ENCODE data around the gene RP2. TPM values are rescaled to one million over a fixed set of nuclear protein-coding genes. Genes with fewer than 3 reads are reported as not detected.
A peak's percentile ranks its signal among the peaks of the same experiment; 100 is the strongest.

RP2 gene
- total and polyA plus RNA-seq, 5 donors from 2014 or later, result 3.6 to 7.2 (median 5.2) TPM

GRCh38 chrX:46837558-46838485 is 979 bp downstream of the RP2 start:
- peaks cover 2 to 26% (median 15%) of the 10 kb centered on the region in 4 donors for H3K4me1 Mint-ChIP-seq
- H3K27me3 Mint-ChIP-seq, result peaks cover 6% of the 10 kb centered on the region
- Histone ChIP-seq H3K27ac (ENCODE audit: insufficient read depth, low read length, poor library complexity, severe bottlenecking) (peak overlapping the region; percentile 83), H3K4me1 (ENCODE audit: control insufficient read depth, insufficient read depth, low read length, poor library complexity, severe bottlenecking) (peaks cover 19% of the 10 kb centered on the region), H3K27me3 (ENCODE audit: control insufficient read depth, insufficient read depth, low read length) (no peaks in the 10 kb centered on the region), H3K4me3 (ENCODE audit: low read depth, low read length) (peak overlapping the region; percentile 93), H3K9me3 (ENCODE audit: control insufficient read depth in 2 of 2, low read length in 2 of 2) (no peaks in the 10 kb centered on the region), H3K36me3 (ENCODE audit: control insufficient read depth, insufficient read depth, low read length) (no peaks in the 10 kb centered on the region)
- ATAC-seq (ENCODE audit: low read depth in 2 of 2) (peak; percentile 30 to 36), DNase-seq (peak in 2 of 3 donors; percentile 19 to 68)
- peak overlapping the region; percentile 96 to 100 (median 99) for H3K4me3 Mint-ChIP-seq
- H3K27ac Mint-ChIP-seq, result peak overlapping the region; percentile 56 to 96 (median 94)
- H3K36me3 Mint-ChIP-seq, result no peaks in the 10 kb centered on the region
- no peaks in the 10 kb centered on the region for H3K9me3 Mint-ChIP-seq

GRCh38 chrX:46838486-46838870 is 1.6 kb downstream of the RP2 start:
- ATAC-seq (ENCODE audit: low read depth in 2 of 2), result no peak
- Histone ChIP-seq H3K36me3 (ENCODE audit: control insufficient read depth, insufficient read depth, low read length) (no peaks in the 10 kb centered on the region), H3K4me3 (ENCODE audit: low read depth, low read length) (peak overlapping the region; percentile 93), H3K9me3 (ENCODE audit: control insufficient read depth in 2 of 2, low read length in 2 of 2) (no peaks in the 10 kb centered on the region), H3K27me3 (ENCODE audit: control insufficient read depth, insufficient read depth, low read length) (no peaks in the 10 kb centered on the region), H3K4me1 (ENCODE audit: control insufficient read depth, insufficient read depth, low read length, poor library complexity, severe bottlenecking) (peaks cover 19% of the 10 kb centered on the region), H3K27ac (ENCODE audit: insufficient read depth, low read length, poor library complexity, severe bottlenecking) (peak overlapping the region; percentile 83)
- Mint-ChIP-seq H3K27ac (no peak overlapping the region), H3K36me3 (no peaks in the 10 kb centered on the region), H3K4me1 (peaks cover 2 to 30% (median 15%) of the 10 kb centered on the region in 4 donors), H3K9me3 (no peaks in the 10 kb centered on the region), H3K27me3 (peaks cover 4% of the 10 kb centered on the region), H3K4me3 (peak overlapping the region; percentile 96 to 100 (median 99))
- DNase-seq, result no peak

GRCh38 chrX:46838974-46839480 is 2.2 kb downstream of the RP2 start:
- no peaks in the 10 kb centered on the region for H3K9me3 Mint-ChIP-seq
- H3K27ac Mint-ChIP-seq, result no peak overlapping the region
- Histone ChIP-seq H3K9me3 (ENCODE audit: control insufficient read depth in 2 of 2, low read length in 2 of 2) (no peaks in the 10 kb centered on the region), H3K36me3 (ENCODE audit: control insufficient read depth, insufficient read depth, low read length) (no peaks in the 10 kb centered on the region), H3K4me3 (ENCODE audit: low read depth, low read length) (peak overlapping the region; percentile 93), H3K4me1 (ENCODE audit: control insufficient read depth, insufficient read depth, low read length, poor library complexity, severe bottlenecking) (peaks cover 19% of the 10 kb centered on the region), H3K27ac (ENCODE audit: insufficient read depth, low read length, poor library complexity, severe bottlenecking) (no peak overlapping the region), H3K27me3 (ENCODE audit: control insufficient read depth, insufficient read depth, low read length) (no peaks in the 10 kb centered on the region)
- ATAC-seq (ENCODE audit: low read depth in 2 of 2) (no peak), DNase-seq (no peak)
- H3K36me3 Mint-ChIP-seq, result no peaks in the 10 kb centered on the region
- H3K4me3 Mint-ChIP-seq, result peak overlapping the region in 1 of 4 donors; percentile 100
- H3K4me1 Mint-ChIP-seq, result peaks cover 2 to 30% (median 15%) of the 10 kb centered on the region in 4 donors
- peaks cover 4% of the 10 kb centered on the region for H3K27me3 Mint-ChIP-seq

GRCh38 chrX:46840946-46841345 is 4.1 kb downstream of the RP2 start:
- DNase-seq (no peak), ATAC-seq (ENCODE audit: low read depth in 2 of 2) (no peak)
- no peaks in the 10 kb centered on the region for H3K9me3 ChIP-seq (ENCODE audit: control insufficient read depth in 2 of 2, low read length in 2 of 2)
- Mint-ChIP-seq H3K36me3 (no peaks in the 10 kb centered on the region), H3K4me3 (no peak overlapping the region), H3K4me1 (peaks cover 7 to 34% (median 15%) of the 10 kb centered on the region in 4 donors), H3K27me3 (no peaks in the 10 kb centered on the region), H3K27ac (no peak overlapping the region), H3K9me3 (peaks cover 0 to 2% (median 0%) of the 10 kb centered on the region in 7 donors)
- H3K36me3 ChIP-seq (ENCODE audit: control insufficient read depth, insufficient read depth, low read length), result no peaks in the 10 kb centered on the region
- H3K27ac ChIP-seq (ENCODE audit: insufficient read depth, low read length, poor library complexity, severe bottlenecking), result no peak overlapping the region
- peaks cover 19% of the 10 kb centered on the region for H3K4me1 ChIP-seq (ENCODE audit: control insufficient read depth, insufficient read depth, low read length, poor library complexity, severe bottlenecking)
- no peaks in the 10 kb centered on the region for H3K27me3 ChIP-seq (ENCODE audit: control insufficient read depth, insufficient read depth, low read length)
- no peak overlapping the region for H3K4me3 ChIP-seq (ENCODE audit: low read depth, low read length)

- H3K27me3 ChIP-seq (ENCODE audit: control insufficient read depth, insufficient read depth, low read length), result no peaks in the 10 kb centered on the region
- no peak overlapping the region for H3K4me3 ChIP-seq (ENCODE audit: low read depth, low read length)
- H3K4me1 ChIP-seq (ENCODE audit: control insufficient read depth, insufficient read depth, low read length, poor library complexity, severe bottlenecking), result peaks cover 19% of the 10 kb centered on the region
- Mint-ChIP-seq H3K4me3 (no peak overlapping the region), H3K27ac (no peak overlapping the region), H3K9me3 (peaks cover 0 to 2% (median 0%) of the 10 kb centered on the region in 7 donors), H3K4me1 (peaks cover 7 to 31% (median 15%) of the 10 kb centered on the region in 4 donors), H3K36me3 (no peaks in the 10 kb centered on the region), H3K27me3 (no peaks in the 10 kb centered on the region)
- no peaks in the 10 kb centered on the region for H3K9me3 ChIP-seq (ENCODE audit: control insufficient read depth in 2 of 2, low read length in 2 of 2)
- H3K36me3 ChIP-seq (ENCODE audit: control insufficient read depth, insufficient read depth, low read length), result no peaks in the 10 kb centered on the region
- no peak overlapping the region for H3K27ac ChIP-seq (ENCODE audit: insufficient read depth, low read length, poor library complexity, severe bottlenecking)
- DNase-seq (no peak), ATAC-seq (ENCODE audit: low read depth in 2 of 2) (no peak)
These were observed 4.5 kb downstream of the RP2 start for GRCh38 chrX:46841346-46841745.

- Histone ChIP-seq H3K36me3 (ENCODE audit: control insufficient read depth, insufficient read depth, low read length) (no peaks in the 10 kb centered on the region), H3K4me3 (ENCODE audit: low read depth, low read length) (no peak overlapping the region), H3K27me3 (ENCODE audit: control insufficient read depth, insufficient read depth, low read length) (no peaks in the 10 kb centered on the region), H3K27ac (ENCODE audit: insufficient read depth, low read length, poor library complexity, severe bottlenecking) (no peak overlapping the region), H3K9me3 (ENCODE audit: control insufficient read depth in 2 of 2, low read length in 2 of 2) (no peaks in the 10 kb centered on the region), H3K4me1 (ENCODE audit: control insufficient read depth, insufficient read depth, low read length, poor library complexity, severe bottlenecking) (no peaks in the 10 kb centered on the region)
- DNase-seq (no peak), ATAC-seq (ENCODE audit: low read depth in 2 of 2) (no peak)
- Mint-ChIP-seq H3K9me3 (peaks cover 0 to 2% (median 0%) of the 10 kb centered on the region in 7 donors), H3K27ac (no peak overlapping the region), H3K4me1 (peaks cover 0 to 26% (median 11%) of the 10 kb centered on the region in 4 donors), H3K4me3 (no peak overlapping the region), H3K36me3 (no peaks in the 10 kb centered on the region), H3K27me3 (no peaks in the 10 kb centered on the region)
These were observed 8.1 kb downstream of the RP2 start for GRCh38 chrX:46844913-46845312.

GRCh38 chrX:46849933-46850332 is 13.1 kb downstream of the RP2 start:
- H3K4me1 Mint-ChIP-seq, result peaks cover 0 to 7% (median under 1%) of the 10 kb centered on the region in 4 donors
- no peak overlapping the region for H3K27ac ChIP-seq (ENCODE audit: insufficient read depth, low read length, poor library complexity, severe bottlenecking)

More at GRCh38 chrX:46849933-46850332, 13.1 kb downstream of the RP2 start:
- H3K27me3 ChIP-seq (ENCODE audit: control insufficient read depth, insufficient read depth, low read length), result no peaks in the 10 kb centered on the region
- no peak overlapping the region for H3K27ac Mint-ChIP-seq
- no peaks in the 10 kb centered on the region for H3K27me3 Mint-ChIP-seq
- no peak for DNase-seq
- H3K9me3 ChIP-seq (ENCODE audit: control insufficient read depth in 2 of 2, low read length in 2 of 2), result no peaks in the 10 kb centered on the region
- no peaks in the 10 kb centered on the region for H3K9me3 Mint-ChIP-seq
- peaks cover 11% of the 10 kb centered on the region for H3K36me3 ChIP-seq (ENCODE audit: control insufficient read depth, insufficient read depth, low read length)
- H3K4me3 Mint-ChIP-seq, result no peak overlapping the region
- peaks cover 1% of the 10 kb centered on the region for H3K36me3 Mint-ChIP-seq
- H3K4me3 ChIP-seq (ENCODE audit: low read depth, low read length), result no peak overlapping the region
- H3K4me1 ChIP-seq (ENCODE audit: control insufficient read depth, insufficient read depth, low read length, poor library complexity, severe bottlenecking), result no peaks in the 10 kb centered on the region
- no peak for ATAC-seq (ENCODE audit: low read depth in 2 of 2)
